ENCODE measurements around the gene CLK3. TPM values are rescaled to one million over a fixed set of nuclear protein-coding genes. Genes with fewer than 3 reads are reported as not detected.
A peak's percentile ranks its signal among the peaks of the same experiment; 100 is the strongest.

Gene CLK3
- total RNA-seq, 6 experiments from 2014 or later, result 27.8 to 44.1 (median 33.2) TPM

DNA sequence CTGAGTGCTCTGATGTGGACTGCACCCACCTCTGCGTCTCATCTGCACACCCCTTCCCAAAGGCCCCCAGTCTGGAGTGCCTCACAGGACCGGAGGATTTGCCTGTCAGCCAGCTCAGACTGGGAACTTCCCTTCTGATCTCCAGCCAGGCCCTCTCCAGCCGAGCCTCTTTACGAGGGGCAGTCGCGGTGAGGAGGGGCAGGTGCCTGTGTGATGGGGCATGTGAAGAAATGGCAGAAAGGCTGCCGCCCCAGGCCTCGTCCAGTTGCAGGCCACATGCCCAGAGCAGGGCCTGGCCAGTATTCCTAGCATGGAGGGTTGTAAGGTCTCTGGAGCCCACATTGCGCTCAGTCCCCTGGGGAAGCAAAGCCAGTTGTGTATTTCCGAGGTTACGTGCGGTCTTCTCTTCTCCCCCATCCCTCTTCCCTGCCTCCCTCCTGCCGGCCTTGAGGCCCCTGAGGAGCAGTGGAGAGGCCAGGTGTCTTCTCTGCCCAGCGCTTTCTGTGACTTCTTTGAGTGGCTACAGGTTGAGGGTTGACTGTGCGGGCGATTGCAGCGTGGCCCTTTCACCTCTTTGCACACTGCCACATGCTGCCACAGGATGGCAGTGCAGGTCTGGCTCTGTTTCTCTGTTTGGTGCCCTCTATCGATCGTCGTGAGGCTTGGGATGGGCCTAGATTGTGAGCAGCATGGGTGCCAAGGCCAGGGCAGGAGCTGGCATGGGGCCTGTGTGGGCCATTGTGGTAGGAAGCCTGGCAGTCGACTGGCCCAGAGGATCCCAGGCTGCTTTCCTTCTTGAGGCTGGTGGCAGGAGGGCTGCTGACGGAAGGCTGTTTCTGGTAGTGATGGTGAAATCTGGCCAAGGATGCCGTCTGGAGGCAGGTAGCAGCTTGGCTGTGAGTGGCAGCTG, 5.3 kb downstream of the CLK3 start:
- 24% methylated on average over 9 of the region's 23 CpGs for WGBS (ENCODE audit: insufficient coverage, low coverage, low lambda C conversion rate, missing lambda C conversion rate)
- TF ChIP-seq POLR2A (IDR thresholded peaks at IDR 0.05), result no peak
- TF ChIP-seq, protein P1, sequence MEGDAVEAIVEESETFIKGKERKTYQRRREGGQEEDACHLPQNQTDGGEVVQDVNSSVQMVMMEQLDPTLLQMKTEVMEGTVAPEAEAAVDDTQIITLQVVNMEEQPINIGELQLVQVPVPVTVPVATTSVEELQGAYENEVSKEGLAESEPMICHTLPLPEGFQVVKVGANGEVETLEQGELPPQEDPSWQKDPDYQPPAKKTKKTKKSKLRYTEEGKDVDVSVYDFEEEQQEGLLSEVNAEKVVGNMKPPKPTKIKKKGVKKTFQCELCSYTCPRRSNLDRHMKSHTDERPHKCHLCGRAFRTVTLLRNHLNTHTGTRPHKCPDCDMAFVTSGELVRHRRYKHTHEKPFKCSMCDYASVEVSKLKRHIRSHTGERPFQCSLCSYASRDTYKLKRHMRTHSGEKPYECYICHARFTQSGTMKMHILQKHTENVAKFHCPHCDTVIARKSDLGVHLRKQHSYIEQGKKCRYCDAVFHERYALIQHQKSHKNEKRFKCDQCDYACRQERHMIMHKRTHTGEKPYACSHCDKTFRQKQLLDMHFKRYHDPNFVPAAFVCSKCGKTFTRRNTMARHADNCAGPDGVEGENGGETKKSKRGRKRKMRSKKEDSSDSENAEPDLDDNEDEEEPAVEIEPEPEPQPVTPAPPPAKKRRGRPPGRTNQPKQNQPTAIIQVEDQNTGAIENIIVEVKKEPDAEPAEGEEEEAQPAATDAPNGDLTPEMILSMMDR (IDR thresholded peaks at IDR 0.05), result peak; percentile 77 to 90 (median 86)
- Histone ChIP-seq H3K27me3 (no peaks in the 10 kb centered on the region), H3K36me3 (peaks cover 7 to 70% (median 42%) of the 10 kb centered on the region in 4 donors), H3K4me3 (no peak overlapping the region), H3K9me3 (no peaks in the 10 kb centered on the region), H3K27ac (no peak overlapping the region), H3K4me1 (peaks cover 0 to 31% (median 5%) of the 10 kb centered on the region in 4 donors)
- DNase-seq (peak; percentile 83 to 94 (median 90)), ATAC-seq (peak; percentile 83 to 89 (median 87))
- intact Hi-C loops (cut with DNase I), result no loop called here

DNA sequence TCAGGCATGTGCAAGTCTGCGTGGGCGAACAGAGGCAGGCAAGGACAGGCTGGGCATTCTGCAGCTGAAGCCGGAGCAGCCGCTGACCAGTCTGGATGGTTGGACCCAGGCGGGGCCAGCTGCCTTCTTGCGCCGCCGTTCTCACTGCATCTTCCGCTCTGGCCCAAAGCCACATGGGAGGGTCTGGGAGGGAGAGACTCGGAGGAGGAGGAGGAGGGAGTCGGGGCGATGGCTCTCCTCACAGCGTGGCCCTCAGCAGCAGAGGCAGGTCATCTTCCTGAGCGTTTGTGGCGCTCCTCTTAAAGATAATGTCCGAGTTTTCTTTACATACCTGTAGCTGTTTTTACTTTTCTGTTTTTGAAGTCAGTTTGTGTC, 5.9 kb downstream of the CLK3 start:
- TF ChIP-seq POLR2A (IDR thresholded peaks at IDR 0.05), result no peak
- ATAC-seq (peak in 2 of 4 donors; percentile 2 to 3), DNase-seq (peak in 1 of 3 donors; percentile 60)
- Histone ChIP-seq H3K4me3 (no peak overlapping the region), H3K36me3 (peaks cover 7 to 77% (median 46%) of the 10 kb centered on the region in 4 donors), H3K9me3 (no peaks in the 10 kb centered on the region), H3K27me3 (no peaks in the 10 kb centered on the region), H3K4me1 (peaks cover 0 to 29% (median 5%) of the 10 kb centered on the region in 4 donors), H3K27ac (no peak overlapping the region)
- intact Hi-C loops (cut with DNase I), result no loop called here
- WGBS (ENCODE audit: insufficient coverage, low coverage, low lambda C conversion rate, missing lambda C conversion rate), result 86% methylated on average over 4 of the region's 16 CpGs

DNA sequence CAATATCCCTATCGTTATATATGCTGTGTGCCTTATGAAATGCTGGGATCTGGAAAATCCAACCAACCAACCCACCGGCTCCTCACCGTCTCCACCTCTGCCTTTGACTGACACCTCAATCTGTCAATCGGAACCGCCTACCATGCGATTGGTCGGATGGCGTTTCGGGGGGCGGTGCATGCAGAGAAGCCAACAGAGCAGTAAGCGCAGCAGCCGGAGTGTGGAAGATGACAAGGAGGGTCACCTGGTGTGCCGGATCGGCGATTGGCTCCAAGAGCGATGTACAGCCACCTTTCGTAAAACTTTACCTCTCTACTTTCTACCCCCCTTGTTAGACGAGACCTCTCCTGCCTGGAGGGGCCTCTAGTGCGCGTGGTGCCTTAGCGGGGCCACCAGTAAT, 6.3 kb downstream of the CLK3 start:
- DNase-seq (peak in 1 of 3 donors; percentile 51), ATAC-seq (no peak)
- H3K4me3 ChIP-seq, result no peak overlapping the region
- intact Hi-C loops (cut with DNase I), result no loop called here
- no peaks in the 10 kb centered on the region for H3K9me3 ChIP-seq
- 92% methylated on average over 21 of the region's 21 CpGs for WGBS (ENCODE audit: insufficient coverage, low coverage, low lambda C conversion rate, missing lambda C conversion rate)
- peaks cover 0 to 25% (median 3%) of the 10 kb centered on the region in 4 donors for H3K4me1 ChIP-seq
- no peak for TF ChIP-seq POLR2A (IDR thresholded peaks at IDR 0.05)
- TF ChIP-seq, protein P1 (IDR thresholded peaks at IDR 0.05), result no peak
- peaks cover 7 to 81% (median 50%) of the 10 kb centered on the region in 4 donors for H3K36me3 ChIP-seq
- no peak overlapping the region for H3K27ac ChIP-seq
- H3K27me3 ChIP-seq, result no peaks in the 10 kb centered on the region

DNA sequence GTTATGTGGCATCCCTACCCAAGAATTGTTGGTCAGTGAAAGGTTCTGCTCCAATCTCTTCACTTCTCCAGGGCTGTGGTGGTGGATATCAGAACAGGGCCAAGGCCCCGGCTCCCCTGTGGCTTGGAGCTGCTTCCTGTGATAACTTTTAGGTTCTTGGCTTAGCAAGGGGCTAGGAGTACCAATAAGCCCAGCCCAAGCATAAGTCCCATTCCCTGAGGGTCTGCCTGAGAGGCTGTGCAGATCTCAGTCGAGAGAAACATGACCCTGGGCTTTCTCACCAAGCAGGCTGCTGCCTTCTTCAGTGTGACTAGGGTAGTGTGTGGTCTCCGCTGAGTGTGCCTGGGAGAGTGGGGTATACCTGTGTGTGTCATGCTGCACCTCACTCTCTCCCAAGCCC, 7.1 kb downstream of the CLK3 start:
- Histone ChIP-seq H3K27me3 (no peaks in the 10 kb centered on the region), H3K27ac (no peak overlapping the region), H3K36me3 (peaks cover 7 to 89% (median 57%) of the 10 kb centered on the region in 4 donors), H3K9me3 (no peaks in the 10 kb centered on the region), H3K4me1 (peaks cover 0 to 17% (median 0%) of the 10 kb centered on the region in 4 donors), H3K4me3 (no peak overlapping the region)
- intact Hi-C loops (cut with DNase I), result no loop called here
- no peak for ATAC-seq
- TF ChIP-seq, protein P1 (IDR thresholded peaks at IDR 0.05), result no peak
- no peak for TF ChIP-seq POLR2A (IDR thresholded peaks at IDR 0.05)
- DNase-seq, result peak in 1 of 3 donors; percentile 22
- 92% methylated on average over 2 of the region's 3 CpGs for WGBS (ENCODE audit: insufficient coverage, low coverage, low lambda C conversion rate, missing lambda C conversion rate)

DNA sequence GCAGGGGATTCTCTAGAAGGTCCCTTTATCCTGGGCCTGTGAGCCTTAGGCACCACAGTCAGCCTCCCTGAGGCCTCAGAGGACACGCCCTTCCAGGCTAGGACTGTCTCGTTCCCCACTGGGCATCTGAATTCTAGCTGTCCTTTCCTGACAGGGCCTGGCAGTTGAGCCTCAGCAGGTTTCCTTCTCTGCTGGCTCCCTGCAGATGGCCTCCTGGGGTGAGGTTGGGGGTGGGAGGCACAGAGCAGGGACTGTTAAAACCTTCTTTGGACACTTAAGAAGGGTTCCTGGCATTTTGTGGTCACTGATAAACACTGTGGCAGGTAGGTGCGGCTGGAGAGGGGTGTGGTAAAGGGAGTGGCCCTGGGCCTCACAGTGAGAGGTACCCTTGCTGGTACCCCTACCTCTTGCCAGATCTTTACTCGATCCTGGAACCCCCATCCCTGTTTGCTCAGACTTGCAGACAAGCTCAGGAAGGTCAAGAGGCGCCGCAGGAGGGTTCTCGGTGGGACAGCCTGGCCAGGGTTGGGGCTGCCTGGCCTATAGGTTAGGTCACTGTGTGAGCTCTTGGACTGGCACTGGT, 8.5 kb downstream of the CLK3 start:
- DNase-seq, result peak in 1 of 3 donors; percentile 22
- intact Hi-C loops (cut with DNase I), result no loop called here
- no peak for ATAC-seq

More for the DNA sequence above, 8.5 kb downstream of the CLK3 start:
- Histone ChIP-seq H3K9me3 (no peaks in the 10 kb centered on the region), H3K4me1 (peaks cover 0 to 8% (median 0%) of the 10 kb centered on the region in 4 donors), H3K4me3 (no peak overlapping the region), H3K27me3 (no peaks in the 10 kb centered on the region), H3K27ac (no peak overlapping the region), H3K36me3 (peaks cover 7 to 100% (median 64%) of the 10 kb centered on the region in 4 donors)
- TF ChIP-seq POLR2A (IDR thresholded peaks at IDR 0.05), result no peak
- TF ChIP-seq, protein P1 (IDR thresholded peaks at IDR 0.05), result no peak
- WGBS (ENCODE audit: insufficient coverage, low coverage, low lambda C conversion rate, missing lambda C conversion rate), result 100% methylated on average over 3 of the region's 7 CpGs
